SU-DHL-6 (cell line): ENCODE data around the gene GNS.

ENCODE experiments used
- EZH2phosphoT487 ChIP-seq: fragments of 200-600 bp; sonication (generic), shearing (Covaris generic); conservative IDR thresholded peaks from 2 replicates; pipeline ENCODE4 v1.6.1; 2018; ENCODE audit warnings: mild to moderate bottlenecking, antibody characterized with exemption, low read length, moderate library complexity, mixed read lengths
- TF ChIP-seq, protein P1 (sequence below): fragments of 200-600 bp; sonication (generic); IDR thresholded peaks from one replicate; pipeline ENCODE4 v1.5.1; 2017; ENCODE audit warnings: antibody characterized with exemption, mild to moderate bottlenecking, low read length, moderate library complexity; ENCODE audit not compliant: insufficient read depth, poor library complexity, severe bottlenecking

GRCh38 chr12:64673490-64674169 lies 85.6 kb downstream of the GNS start:
- TF ChIP-seq, protein P1, sequence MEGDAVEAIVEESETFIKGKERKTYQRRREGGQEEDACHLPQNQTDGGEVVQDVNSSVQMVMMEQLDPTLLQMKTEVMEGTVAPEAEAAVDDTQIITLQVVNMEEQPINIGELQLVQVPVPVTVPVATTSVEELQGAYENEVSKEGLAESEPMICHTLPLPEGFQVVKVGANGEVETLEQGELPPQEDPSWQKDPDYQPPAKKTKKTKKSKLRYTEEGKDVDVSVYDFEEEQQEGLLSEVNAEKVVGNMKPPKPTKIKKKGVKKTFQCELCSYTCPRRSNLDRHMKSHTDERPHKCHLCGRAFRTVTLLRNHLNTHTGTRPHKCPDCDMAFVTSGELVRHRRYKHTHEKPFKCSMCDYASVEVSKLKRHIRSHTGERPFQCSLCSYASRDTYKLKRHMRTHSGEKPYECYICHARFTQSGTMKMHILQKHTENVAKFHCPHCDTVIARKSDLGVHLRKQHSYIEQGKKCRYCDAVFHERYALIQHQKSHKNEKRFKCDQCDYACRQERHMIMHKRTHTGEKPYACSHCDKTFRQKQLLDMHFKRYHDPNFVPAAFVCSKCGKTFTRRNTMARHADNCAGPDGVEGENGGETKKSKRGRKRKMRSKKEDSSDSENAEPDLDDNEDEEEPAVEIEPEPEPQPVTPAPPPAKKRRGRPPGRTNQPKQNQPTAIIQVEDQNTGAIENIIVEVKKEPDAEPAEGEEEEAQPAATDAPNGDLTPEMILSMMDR = no peak
- TF ChIP-seq EZH2phosphoT487 = no peak
